Jurkat, Clone E6-1 (cell line): Measurements from ENCODE around the gene ANKRD66. TPM values are rescaled to one million over a fixed set of nuclear protein-coding genes. Genes with fewer than 3 reads are reported as not detected.
A peak's percentile ranks its signal among the peaks of the same experiment; 100 is the strongest.
"Not testable (repeated sequence)": the region's sequence is repeated elsewhere in the genome, so short reads cannot be mapped to it uniquely, and the experiment has no call there.

Experiments used
- DNase-seq: peaks from one replicate; pipeline ENCODE4 v3.0.0-alpha.2; 2011; ENCODE audit warnings: low read depth, low spot score
- H3K4me3 ChIP-seq: 2 replicates; pipeline ENCODE4 v1.5.1; 2011; ENCODE audit warnings: mild to moderate bottlenecking, low read length, control low read depth, moderate library complexity
- polyA plus RNA-seq: library from polyadenylated mRNA; unstranded; fragments of >200 nt; gene quantifications from one replicate; pipeline ENCODE4 v1.2.1, GENCODE V29; 2012; ENCODE audit warnings: missing spikeins; ENCODE audit not compliant: insufficient read length, insufficient read depth

ANKRD66 gene
- polyA plus RNA-seq = not detected

GRCh38 chr6:46746696-46747095 is at the start of gene ANKRD66:
TSS of gene ANKRD66 (plus strand) at chr6:46746933. CDS start at chr6:46751949, 5,016 bp downstream.
- no peak for DNase-seq

DNA sequence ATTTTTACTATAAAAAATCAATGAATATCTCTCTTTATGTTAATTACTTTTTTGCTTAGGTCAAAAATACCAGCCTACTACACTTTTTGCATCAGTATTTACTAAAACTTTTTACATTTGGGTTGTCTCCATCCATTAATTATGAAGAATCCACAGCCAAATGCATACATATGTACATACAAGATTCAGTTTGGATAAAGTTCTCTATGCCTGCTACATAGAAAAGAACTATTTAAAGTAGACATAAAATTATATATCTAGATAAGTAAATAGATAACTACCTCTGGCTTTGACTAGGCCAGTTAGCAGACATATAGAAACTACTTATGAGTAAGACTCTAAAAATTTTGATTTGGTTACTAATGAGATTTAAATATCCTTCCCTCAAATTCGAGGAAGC is 46.8 kb upstream of the ANKRD66 start:
- no peak for DNase-seq
- H3K4me3 ChIP-seq = no peak overlapping the region

More at GRCh38 chr6:46746696-46747095, at the start of gene ANKRD66:
- H3K4me3 ChIP-seq = no peak within 1 kb of the TSS

GRCh38 chr6:46704562-46704961 is 42.2 kb upstream of the ANKRD66 start:
- peak; percentile 11 for DNase-seq
- H3K4me3 ChIP-seq = no peak overlapping the region

- DNase-seq = no peak
- H3K4me3 ChIP-seq = no peak overlapping the region
These were observed 40.3 kb upstream of the ANKRD66 start for GRCh38 chr6:46706464-46706863.

DNA sequence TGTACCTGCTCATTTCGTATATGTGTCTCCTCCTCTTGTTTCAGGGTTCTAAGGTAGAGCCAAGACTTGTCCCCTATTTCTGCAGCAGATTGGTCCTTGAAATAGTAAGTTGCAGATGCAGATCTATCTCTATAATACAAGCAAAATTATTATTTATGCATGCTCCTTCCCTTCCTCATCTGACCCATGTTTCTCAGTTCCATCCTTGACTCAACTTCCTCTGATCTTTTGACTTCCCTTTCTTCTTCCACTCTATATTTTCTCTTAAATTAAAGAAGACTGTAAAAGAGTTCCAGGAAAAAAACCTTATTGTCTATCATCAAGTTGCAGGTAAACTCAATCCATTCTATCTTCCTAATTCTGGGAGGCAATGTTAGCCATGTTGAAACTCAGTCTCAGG is 35.2 kb upstream of the ANKRD66 start:
- no peak for DNase-seq
- H3K4me3 ChIP-seq = no peak overlapping the region

DNA sequence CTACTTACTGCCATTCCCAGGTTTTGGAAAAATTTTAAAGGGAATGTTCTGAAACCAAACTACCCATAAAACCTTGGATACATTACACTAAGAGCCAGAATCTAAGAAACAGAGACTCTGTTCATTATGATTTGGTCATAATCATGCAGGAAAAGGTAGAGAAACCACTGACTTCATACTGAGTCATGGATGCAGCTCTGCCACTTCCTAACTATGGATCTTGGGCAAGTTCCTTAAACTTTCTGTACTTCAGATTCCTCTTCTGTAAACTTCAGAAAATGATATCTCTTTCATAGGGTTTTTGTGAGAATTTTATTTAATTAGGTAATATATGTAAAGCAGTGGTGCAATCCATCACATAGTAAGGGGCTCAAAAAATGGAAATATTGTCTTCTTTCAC is 31.6 kb upstream of the ANKRD66 start:
- DNase-seq = no peak
- no peak overlapping the region for H3K4me3 ChIP-seq

GRCh38 chr6:46719099-46719498 is 27.6 kb upstream of the ANKRD66 start:
- no peak overlapping the region for H3K4me3 ChIP-seq
- DNase-seq = no peak

GRCh38 chr6:46720401-46720800 is 26.3 kb upstream of the ANKRD66 start:
- H3K4me3 ChIP-seq = no peak overlapping the region
- no peak for DNase-seq

GRCh38 chr6:46729787-46730326 is 16.9 kb upstream of the ANKRD66 start:
- DNase-seq = no peak
- no peak overlapping the region for H3K4me3 ChIP-seq

- DNase-seq = no peak
- H3K4me3 ChIP-seq = no peak overlapping the region
These were observed 15.7 kb upstream of the ANKRD66 start for GRCh38 chr6:46730921-46731461.

DNA sequence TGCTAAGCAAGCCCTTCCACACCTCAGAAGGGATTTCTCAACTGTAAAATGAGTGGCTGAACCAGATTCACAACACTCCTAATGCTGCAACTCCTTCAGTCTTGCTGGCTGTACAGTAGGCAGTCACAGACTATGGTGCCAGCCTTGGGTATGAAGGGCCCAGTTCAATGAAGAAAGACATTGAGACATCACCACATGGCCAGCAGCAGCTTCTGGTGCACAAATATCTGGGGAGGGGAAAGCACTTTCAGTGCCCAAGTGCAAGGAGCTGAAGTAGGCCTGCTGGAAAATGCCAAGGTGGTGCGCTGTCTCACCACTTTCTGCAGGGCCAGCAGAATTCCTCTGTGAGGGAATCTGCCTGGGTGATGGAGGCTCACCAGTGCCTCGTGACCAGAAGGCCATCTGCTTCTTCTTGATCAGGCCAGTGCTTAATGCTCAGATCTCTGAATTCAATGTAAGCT is 13.4 kb upstream of the ANKRD66 start:
- H3K4me3 ChIP-seq = no peak overlapping the region
- DNase-seq = no peak

GRCh38 chr6:46734867-46735719 is 11.6 kb upstream of the ANKRD66 start, which contains the start of gene PLA2G7:
TSS of gene PLA2G7 (minus strand) at chr6:46735375. CDS start at chr6:46722891, 12,484 bp downstream.
- H3K4me3 ChIP-seq = no peak within 1 kb of the TSS

DNA sequence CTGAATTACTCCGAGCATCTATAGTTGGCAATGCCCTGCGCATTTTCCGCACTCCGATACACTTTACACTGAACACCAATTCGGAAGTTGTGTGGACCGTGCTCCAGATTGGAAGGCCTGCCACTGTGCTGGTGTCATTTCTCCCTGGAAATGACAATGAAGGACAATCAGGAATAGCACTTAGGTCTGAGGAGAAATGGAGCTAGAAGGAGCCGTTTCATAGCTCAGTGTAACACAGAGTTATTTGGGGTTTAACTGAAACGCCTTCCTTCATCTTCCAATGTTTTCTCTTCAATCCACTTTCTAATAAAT is 11.1 kb upstream of the ANKRD66 start:
- no peak overlapping the region for H3K4me3 ChIP-seq
- no peak for DNase-seq

More at GRCh38 chr6:46734867-46735719, 11.6 kb upstream of the ANKRD66 start, which contains the start of gene PLA2G7:
- DNase-seq = no peak

GRCh38 chr6:46736906-46737305 is 9.8 kb upstream of the ANKRD66 start:
- DNase-seq = no peak
- no peak overlapping the region for H3K4me3 ChIP-seq

DNA sequence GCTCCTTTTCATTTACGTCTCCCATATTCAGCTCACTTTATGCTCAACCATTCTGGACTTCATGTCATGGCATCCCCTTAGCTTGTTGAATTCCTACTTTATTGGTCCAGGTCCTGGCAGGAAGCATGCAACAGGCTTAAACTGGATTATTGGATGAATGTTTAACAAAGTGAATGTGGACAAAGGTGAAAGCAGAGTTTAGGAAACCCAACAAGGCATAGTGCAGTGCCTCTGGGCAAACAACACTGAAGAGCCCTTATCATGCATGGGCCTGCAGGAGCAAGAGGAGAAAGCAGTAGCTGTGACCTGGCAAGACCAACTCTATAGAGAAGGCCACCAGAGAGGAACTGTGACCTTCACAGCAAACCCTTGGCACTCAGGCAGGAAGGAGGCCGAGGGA is 5.3 kb upstream of the ANKRD66 start:
- no peak overlapping the region for H3K4me3 ChIP-seq
- DNase-seq = no peak

GRCh38 chr6:46741910-46742309 is 4.8 kb upstream of the ANKRD66 start:
- H3K4me3 ChIP-seq = no peak overlapping the region
- no peak for DNase-seq

- no peak for DNase-seq
- no peak overlapping the region for H3K4me3 ChIP-seq
These were observed 3.1 kb upstream of the ANKRD66 start for GRCh38 chr6:46743425-46744158.

DNA sequence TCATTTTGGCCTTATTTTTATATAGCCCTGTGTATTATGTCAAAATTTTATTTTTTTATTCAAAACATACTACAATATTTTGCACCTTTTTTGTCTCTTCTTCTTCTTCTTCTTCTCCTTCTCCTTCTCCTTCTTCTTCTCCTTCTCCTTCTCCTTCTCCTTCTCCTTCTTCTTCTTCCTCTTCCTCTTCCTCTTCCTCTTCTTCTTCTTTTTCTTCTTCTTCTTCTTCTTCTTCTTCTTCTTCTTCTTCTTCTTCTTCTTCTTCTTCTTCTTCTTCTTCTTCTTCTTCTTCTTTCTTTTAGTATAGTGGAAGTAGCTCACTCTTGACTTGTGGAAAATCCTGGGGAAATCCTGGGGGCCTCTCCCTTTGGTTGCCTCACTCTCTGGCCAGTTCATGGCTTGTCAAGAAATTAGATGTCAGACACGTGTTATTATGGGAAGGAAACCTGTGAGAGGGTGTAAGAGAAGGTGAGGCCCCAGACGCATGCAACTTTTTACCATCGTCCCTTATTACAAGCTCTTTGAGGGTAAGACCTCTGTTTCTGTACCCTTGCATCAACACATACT is 2.5 kb upstream of the ANKRD66 start:
- DNase-seq, H3K4me3 ChIP-seq: not testable (repeated sequence)

GRCh38 chr6:46745973-46746372 is 760 bp upstream of the ANKRD66 start:
- DNase-seq = no peak
- H3K4me3 ChIP-seq = no peak overlapping the region
